ENCODE data around the gene PIM3.

DNA sequence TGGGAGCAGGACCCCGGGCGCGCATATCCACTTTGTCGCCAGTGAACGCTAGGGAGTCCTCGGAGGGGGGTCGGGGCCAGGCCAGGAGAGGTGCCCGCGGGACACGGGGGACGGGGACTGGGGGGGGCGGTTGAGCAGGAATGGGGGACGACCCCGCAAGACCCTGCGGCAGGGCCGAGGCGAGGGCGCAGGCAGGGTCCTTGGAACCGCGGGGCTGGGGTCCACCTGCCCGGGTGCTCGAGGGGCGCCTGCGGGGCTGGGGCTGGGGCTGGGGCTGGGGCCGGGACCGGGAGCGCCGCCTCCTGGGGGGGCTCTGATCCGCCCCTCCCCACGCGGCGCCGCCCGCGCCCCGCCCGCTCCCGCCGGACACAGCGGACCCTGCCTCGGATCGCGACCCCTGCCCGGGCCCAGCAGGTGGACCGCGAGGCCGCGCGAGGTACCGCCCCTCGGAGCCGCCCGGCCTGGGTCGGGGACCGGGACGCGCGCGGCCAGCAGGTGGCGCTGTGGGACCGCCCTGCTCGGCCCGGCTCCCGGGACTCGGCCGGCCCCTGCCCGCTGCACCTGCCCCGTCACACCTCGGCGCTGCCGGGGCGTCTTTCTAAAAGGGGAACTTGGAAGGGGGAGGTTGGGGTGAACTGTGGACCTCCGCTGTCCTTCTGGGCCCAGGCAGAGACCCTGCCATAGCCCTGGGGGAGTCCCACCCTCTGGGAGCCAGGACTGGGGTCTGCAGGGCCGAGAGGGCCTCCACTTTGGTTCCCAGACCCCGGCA is 31.2 kb upstream of the PIM3 start:
- TF ChIP-seq, protein P1, sequence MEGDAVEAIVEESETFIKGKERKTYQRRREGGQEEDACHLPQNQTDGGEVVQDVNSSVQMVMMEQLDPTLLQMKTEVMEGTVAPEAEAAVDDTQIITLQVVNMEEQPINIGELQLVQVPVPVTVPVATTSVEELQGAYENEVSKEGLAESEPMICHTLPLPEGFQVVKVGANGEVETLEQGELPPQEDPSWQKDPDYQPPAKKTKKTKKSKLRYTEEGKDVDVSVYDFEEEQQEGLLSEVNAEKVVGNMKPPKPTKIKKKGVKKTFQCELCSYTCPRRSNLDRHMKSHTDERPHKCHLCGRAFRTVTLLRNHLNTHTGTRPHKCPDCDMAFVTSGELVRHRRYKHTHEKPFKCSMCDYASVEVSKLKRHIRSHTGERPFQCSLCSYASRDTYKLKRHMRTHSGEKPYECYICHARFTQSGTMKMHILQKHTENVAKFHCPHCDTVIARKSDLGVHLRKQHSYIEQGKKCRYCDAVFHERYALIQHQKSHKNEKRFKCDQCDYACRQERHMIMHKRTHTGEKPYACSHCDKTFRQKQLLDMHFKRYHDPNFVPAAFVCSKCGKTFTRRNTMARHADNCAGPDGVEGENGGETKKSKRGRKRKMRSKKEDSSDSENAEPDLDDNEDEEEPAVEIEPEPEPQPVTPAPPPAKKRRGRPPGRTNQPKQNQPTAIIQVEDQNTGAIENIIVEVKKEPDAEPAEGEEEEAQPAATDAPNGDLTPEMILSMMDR (IDR thresholded peaks at IDR 0.05): peak; percentile 60 to 99 (median 97)
- TF ChIP-seq POLR2A (IDR thresholded peaks at IDR 0.05): no peak
